GM19351 (cell line): Measurements from ENCODE around the gene KIAA1328.
"Not testable (repeated sequence)": the region's sequence is repeated elsewhere in the genome, so short reads cannot be mapped to it uniquely, and the experiment has no call there.

Experiments
- ATAC-seq: cut with Tn5 transposase; IDR thresholded peaks from one replicate; pipeline ENCODE4 v1.9.1; 2021; ENCODE audit warnings: mild to moderate bottlenecking, moderate library complexity; ENCODE audit not compliant: unreplicated experiment

The KIAA1328 gene

DNA sequence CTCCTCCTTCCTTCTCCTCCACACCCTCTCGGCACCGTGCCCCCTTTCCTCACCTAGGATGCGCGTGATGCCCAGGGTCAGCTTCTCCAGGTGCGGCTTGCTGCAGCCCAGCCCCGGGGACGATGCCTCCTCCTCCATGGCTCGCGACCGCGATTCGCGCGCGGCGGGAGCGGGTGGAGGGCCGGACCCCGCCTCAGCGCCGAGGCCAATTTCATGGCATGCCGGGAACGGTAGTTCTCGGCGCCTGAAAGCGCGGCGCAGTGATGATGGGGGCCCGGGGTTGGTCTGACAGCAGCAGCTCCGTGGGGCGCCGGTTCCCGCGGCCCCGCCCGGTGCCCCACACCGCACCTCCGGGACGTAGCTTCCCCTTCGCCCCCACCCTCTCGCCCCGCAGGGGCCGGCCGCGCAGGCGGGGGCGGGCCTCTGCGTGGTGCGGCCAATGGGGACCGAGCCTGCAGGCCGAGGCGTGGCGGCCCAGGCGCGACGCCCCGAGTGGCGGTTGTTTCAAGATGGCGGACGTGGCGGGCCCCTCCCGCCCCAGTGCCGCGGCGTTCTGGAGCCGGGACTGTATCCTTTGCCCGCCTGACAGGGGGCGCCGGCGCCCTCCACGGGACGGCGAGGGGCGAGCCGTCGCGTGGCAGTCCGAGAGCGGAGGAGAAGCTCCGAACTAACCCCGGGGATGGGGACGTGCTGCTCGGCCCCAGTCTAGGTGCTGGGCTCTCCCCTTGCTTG, at the start of gene KIAA1328, which contains the start of gene TPGS2:
TSS of gene KIAA1328 (plus strand) at position 498 of the 732 bp plus-strand sequence. CDS start at position 510, 12 bp downstream.
TSS of gene TPGS2 (minus strand) at position 373 of the 732 bp plus-strand sequence. CDS start at position 138, 235 bp downstream.
- ATAC-seq: peak; percentile 87

DNA sequence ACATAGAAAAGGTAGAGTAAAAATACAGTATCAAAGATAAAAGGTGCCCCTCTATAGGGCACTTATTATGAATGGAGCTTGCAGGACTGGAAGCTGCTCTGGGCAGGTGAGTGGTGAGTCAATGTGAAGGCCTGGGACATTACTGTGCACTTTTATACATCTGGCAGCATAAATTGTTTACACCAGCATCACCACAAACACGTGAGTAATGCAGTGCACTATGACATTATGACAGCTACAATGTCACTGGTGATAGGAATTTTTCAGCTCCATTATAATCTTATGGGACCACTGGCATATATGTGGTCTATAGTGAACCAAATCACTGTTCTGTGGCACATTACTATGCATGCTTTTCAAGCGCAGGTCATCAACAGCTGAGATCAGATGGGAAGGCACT, 48.2 kb upstream of the KIAA1328 start:
- no peak for ATAC-seq

GRCh38 chr18:36782710-36783109, 46.2 kb upstream of the KIAA1328 start:
- no peak for ATAC-seq

GRCh38 chr18:36783792-36784191, 45.1 kb upstream of the KIAA1328 start:
- ATAC-seq: no peak

DNA sequence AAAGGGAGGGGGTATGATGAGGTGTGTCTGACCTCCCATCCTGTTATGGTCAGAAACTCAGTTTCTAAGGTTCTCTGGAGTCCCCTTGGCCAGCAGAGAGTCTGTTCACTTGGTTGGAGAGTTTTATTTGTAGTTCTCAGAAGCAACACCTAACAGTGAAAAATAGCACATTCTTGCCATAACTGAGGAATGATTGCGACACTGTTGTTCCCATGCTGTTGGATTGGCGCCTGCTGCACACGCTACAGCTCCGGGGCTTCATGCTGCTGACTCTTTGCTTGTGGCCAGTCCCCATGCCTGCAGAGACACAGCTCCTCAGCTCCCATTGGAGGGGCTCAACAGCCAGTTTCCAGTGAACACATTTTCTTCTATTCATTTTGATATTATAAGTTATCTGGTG, 42.2 kb upstream of the KIAA1328 start:
- no peak for ATAC-seq

DNA sequence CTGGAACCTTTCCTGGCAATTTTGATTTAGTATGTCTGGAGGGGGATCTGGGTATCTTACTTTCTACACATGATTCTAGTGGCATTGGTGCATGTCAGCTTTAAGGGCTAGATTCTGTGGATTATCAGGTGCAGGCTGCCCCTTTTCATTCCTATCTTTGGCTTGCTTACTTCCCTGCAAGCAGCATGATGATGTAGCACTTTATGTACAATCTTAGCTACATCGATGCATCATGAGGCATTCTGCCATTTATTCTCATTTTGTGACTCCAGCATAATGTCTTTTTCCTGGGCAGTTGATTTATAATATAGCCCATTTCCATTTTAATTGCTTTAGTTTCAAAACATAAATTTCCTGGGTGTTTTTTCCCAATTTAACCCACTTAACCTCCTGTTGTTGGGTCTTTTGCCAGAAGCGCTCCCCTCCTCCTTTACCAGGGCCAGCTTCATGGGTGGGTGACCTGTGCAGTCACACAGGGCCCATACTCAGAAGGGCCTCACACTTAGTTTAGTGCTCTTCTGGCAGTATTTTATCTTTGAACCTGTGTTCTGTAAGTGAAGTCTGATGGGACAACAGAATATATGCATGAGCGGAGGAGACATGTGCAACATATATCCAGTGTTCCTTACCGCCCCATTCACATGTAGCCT, 36.2 kb upstream of the KIAA1328 start:
- ATAC-seq: no peak

DNA sequence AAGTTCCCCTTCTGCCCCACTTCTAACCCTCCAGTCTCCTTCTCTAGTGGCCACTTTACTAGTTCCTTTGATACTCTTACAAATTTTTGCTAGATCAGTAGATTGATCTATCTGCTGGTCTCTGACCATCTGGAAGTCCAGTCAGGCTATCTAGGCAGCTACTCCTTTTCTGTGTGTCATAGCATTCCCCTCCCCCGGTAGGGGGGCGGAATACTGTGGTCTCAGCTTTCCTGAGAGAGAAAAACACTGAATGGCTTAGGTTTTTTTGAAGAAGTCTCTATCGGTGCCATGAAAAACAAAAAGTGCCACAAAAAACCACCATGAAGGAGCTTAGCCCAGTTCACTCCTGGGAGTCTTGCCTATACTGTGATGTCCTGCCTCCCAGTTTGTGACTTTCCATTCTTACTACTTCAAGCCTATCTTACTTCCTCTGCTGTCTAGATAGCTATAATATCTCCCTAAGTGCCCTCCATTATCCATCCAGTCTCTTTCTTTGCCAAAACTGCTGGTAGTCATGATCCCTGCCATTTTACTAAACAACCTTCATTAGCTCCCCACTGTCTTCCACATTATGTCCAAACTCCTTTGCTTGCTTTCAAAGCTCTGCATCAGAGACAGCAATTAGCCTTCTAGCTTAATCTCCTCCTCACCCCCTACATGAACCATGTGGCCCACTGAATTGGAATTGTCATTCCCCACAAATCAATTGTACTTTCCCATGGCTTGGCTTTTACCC, 30.0 kb upstream of the KIAA1328 start:
- ATAC-seq: no peak

DNA sequence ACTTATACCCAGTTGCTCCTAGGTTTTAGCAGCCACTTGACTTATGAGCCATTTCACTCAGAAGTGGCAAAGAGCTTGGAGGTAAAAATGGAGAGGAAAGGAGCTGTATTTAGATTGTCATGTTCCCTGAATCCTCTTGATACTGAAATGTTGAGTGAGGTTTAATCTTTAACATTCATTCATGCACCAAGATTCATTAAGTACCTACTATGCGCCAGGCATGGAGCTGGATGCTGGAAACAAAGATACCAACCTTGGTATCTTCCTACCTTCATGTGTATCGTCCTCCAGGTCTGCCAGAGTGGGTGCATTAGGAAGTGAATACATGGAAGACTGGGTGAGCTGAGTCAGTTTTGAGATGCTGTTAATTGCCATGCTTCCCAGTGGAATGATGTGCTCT, 23.8 kb upstream of the KIAA1328 start:
- ATAC-seq: no peak

- ATAC-seq: no peak
These were observed 20.2 kb upstream of the KIAA1328 start for GRCh38 chr18:36808681-36809080.

DNA sequence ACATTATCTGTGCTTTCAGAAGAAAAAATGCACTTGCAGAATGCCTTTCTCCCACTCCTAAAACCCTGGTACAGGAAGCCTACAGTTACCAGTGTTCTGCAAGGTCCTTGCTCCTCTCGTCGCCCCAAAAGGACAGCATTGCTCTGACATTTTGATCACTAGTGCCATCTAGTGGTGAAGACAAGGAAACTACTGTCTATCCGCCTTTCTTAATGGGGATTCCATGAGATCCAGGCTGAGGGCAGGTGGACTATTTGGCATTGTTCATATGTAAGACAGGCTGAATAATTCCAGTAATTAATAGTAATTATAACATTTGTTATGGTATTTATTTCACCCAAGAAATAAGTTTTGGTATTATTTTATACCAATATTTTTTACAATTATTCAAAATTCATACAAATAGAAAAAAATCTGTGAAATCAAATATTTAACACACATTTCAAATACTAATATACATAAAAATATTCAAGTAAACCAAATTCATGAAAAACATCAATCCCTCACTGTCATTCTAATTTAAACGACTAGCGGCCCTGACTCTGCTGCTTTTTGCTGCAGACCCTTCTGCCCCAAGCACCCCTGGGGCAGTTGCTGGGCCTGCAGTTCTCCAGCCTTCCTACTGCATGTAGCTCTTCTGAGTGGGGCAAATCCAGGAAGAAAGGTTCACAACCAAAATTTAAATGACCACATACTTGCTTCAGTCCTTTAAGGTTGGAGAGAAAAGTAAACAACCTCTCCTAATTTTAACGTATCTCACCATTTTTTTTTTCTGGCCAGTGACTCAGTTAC, 19.1 kb upstream of the KIAA1328 start:
- peak; percentile 99 for ATAC-seq

DNA sequence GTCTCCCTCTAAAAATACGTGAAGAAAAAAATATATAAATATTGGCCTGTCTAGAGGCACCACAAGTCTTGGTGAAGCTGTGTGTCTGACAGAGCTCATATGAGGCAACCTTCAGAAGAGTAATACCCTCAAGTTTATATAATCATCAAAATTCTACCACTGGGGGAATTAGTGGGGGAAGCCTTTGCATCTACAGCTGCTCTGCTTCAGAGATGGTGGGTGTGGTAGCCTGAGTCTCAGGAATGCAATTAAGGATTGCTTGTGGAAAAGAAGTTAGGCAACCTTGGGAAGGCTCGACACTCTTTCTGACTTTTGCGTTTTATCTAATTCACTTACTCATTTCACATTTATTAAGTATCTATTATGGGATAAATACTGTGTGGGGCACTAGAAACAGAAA, 17.5 kb upstream of the KIAA1328 start:
- no peak for ATAC-seq

- ATAC-seq: no peak
These were observed 17.0 kb upstream of the KIAA1328 start for GRCh38 chr18:36811955-36812354.

DNA sequence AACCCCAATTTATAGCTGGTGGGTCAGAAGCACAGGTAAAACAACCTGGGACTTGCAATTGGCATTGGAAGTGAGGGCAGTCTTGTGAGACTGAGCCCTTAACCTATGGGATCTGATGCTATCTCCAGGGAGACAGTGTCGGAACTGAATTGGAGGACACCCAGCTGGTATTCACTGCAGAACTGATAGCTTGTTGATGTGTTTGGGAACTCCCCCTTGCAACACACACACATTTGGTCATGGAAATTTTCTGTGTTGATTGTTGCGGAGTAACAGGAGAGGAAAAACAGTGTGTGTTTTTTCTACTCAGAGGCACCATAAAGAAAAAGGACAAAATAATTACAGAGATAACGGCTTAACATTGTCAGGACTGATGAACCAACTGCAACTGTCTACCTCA, 16.2 kb upstream of the KIAA1328 start:
- ATAC-seq: no peak

GRCh38 chr18:36813101-36813775, 15.7 kb upstream of the KIAA1328 start:
- no peak for ATAC-seq

DNA sequence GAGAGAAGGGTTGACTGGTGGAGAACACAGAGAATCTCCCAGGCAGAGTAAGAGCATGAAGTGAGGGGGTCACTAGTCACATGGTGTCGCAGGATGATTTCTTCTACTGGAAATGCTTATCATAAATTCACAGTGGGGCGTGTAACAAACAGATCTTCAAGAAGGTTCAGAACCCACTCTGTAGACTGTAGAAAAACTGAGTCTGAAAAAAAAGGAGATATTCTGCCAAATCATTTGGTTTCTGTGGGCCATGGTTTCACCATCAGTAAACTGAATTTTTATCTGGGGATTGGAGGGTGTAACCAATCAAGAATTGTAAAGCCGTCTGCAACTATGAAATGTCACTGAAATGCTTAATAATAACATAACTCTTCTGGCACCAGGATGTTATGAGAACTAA, 15.1 kb upstream of the KIAA1328 start:
- ATAC-seq: no peak

DNA sequence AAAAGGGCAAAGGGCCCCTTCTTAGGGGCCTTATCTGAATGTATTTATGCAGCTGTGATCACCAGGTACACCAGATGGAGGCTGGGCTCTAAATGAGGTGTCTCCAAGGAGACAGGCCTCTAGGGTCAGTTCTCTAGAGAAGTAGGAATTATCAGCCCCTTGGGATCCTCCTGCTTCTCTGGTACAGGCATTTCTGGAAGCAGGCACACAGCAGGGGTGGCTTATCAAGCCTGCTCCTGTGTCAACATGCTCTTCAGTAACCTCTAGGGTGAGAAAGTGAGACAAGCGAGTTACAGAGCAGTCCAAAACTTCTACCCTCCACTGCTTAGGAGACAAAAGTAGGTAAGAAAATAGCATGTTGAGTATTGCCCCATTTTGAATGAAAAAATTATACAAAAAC, 13.9 kb upstream of the KIAA1328 start:
- no peak for ATAC-seq

GRCh38 chr18:36816096-36816495, 12.8 kb upstream of the KIAA1328 start:
- not testable (repeated sequence) for ATAC-seq

DNA sequence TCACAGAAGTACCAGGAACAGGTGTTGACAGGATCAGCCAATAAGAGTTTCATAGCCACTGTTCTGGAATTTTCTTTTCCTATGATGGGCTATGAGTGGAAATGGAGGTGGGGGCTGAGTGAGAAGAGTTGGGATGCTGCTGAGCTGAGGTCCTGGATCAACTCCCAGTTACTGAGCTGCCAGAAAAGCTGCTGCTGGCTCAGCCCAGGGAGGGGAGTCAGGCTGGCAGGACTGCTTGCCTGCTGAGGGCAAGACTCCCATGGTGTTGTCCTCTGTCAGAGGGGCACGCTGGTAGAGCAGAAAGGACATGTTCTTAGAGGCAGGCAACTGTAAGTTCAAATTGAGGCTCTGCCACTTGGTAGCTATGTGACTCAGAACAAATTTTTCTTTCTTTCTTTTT, 11.9 kb upstream of the KIAA1328 start:
- no peak for ATAC-seq

GRCh38 chr18:36818652-36819051, 10.3 kb upstream of the KIAA1328 start:
- ATAC-seq: no peak

- no peak for ATAC-seq
These were observed 9.3 kb upstream of the KIAA1328 start for GRCh38 chr18:36819621-36820020.
